ENCODE results near the gene SETD3. TPM values are rescaled to one million over a fixed set of nuclear protein-coding genes. Genes with fewer than 3 reads are reported as not detected.

The SETD3 gene
- total RNA-seq, 1 experiment from 2014 or later: 51.5 TPM

DNA sequence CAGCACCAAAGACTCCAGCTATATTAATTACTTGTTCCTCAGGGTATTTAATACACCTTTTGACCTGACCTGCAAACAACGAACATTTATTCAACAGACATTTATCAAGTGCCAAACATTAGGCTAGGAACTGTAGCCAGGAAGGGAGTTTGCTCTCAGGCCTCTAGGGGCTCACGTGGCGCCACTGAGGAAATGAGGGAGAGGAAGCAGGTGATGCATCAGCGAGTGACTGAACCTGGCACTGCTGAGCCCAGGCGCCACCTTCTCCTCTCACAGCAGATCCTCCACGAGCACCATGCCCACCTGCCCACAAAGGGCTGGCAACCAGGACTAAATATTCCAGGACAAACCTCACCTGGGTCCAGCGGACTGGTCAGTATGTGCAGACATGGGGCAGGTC is 50.2 kb downstream of the SETD3 start:
- CTCF ChIA-PET: interaction anchor here (0.7 kb wide), 1 partner anchor 15 kb away, joined by 3 read pairs; no protein-coding TSS in a partner anchor
- H3K9me3 Mint-ChIP-seq (ENCODE audit: low read depth, unreplicated experiment): peaks cover 3% of the 10 kb centered on the region
- peaks cover 17% of the 10 kb centered on the region for H3K36me3 Mint-ChIP-seq (ENCODE audit: insufficient read depth, unreplicated experiment)
- BruUV-seq (replicated peaks): no TSS peak
- H3K4me1 Mint-ChIP-seq (ENCODE audit: low read depth, unreplicated experiment): no peaks in the 10 kb centered on the region
- no peak overlapping the region for H3K27ac Mint-ChIP-seq (ENCODE audit: unreplicated experiment)
- DNase-seq: peak; percentile 22
- no peaks in the 10 kb centered on the region for H3K27me3 Mint-ChIP-seq (ENCODE audit: unreplicated experiment)
- intact Hi-C loops (cut with micrococcal nuclease; ENCODE audit: unreplicated experiment): no loop called here
- no peak overlapping the region for H3K4me3 Mint-ChIP-seq (ENCODE audit: low read depth, unreplicated experiment)
- TF ChIP-seq, protein P1, sequence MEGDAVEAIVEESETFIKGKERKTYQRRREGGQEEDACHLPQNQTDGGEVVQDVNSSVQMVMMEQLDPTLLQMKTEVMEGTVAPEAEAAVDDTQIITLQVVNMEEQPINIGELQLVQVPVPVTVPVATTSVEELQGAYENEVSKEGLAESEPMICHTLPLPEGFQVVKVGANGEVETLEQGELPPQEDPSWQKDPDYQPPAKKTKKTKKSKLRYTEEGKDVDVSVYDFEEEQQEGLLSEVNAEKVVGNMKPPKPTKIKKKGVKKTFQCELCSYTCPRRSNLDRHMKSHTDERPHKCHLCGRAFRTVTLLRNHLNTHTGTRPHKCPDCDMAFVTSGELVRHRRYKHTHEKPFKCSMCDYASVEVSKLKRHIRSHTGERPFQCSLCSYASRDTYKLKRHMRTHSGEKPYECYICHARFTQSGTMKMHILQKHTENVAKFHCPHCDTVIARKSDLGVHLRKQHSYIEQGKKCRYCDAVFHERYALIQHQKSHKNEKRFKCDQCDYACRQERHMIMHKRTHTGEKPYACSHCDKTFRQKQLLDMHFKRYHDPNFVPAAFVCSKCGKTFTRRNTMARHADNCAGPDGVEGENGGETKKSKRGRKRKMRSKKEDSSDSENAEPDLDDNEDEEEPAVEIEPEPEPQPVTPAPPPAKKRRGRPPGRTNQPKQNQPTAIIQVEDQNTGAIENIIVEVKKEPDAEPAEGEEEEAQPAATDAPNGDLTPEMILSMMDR (IDR thresholded peaks at IDR 0.05; ENCODE audit: unreplicated experiment): no peak

DNA sequence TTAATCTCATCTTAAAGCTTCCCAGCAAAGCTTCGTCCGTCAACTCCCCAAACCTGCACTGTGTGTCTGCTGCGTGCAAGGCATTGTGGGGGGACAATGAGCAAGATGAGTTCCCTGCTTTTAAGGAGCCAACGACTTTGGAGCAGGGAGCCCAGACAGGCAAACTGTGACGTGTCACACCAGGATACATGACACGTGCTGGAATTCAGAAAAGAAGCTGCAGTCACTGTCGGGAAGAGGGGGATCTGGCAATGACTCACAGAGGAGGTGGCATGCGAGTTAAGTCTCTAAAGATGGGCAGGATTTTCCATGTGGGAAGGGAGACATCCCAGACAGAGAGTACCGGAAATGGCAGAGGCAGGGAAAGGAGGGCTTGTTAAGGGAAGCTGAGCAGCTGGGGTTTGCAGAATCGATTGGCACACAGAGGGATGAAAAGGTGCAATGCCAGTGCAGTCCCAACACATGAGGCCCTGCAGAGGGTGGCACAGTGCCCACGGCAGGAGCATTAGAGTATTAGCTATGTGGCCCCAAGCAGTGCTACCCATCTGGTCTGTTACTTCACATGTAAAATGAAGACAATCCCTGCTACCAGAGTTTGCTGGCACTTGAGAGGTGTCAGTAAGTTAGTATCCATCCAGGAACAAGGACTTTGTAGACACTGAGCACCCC is 52.9 kb downstream of the SETD3 start:
- BruUV-seq (replicated peaks): no TSS peak
- H3K9me3 Mint-ChIP-seq (ENCODE audit: low read depth, unreplicated experiment): peaks cover 3% of the 10 kb centered on the region
- CTCF ChIA-PET: no interaction called here
- H3K4me1 Mint-ChIP-seq (ENCODE audit: low read depth, unreplicated experiment): peaks cover 10% of the 10 kb centered on the region
- TF ChIP-seq, protein P1 (IDR thresholded peaks at IDR 0.05; ENCODE audit: unreplicated experiment): no peak
- peaks cover 11% of the 10 kb centered on the region for H3K36me3 Mint-ChIP-seq (ENCODE audit: insufficient read depth, unreplicated experiment)
- intact Hi-C loops (cut with micrococcal nuclease; ENCODE audit: unreplicated experiment): no loop called here
- H3K27me3 Mint-ChIP-seq (ENCODE audit: unreplicated experiment): no peaks in the 10 kb centered on the region
- H3K4me3 Mint-ChIP-seq (ENCODE audit: low read depth, unreplicated experiment): no peak overlapping the region
- DNase-seq: no peak
- H3K27ac Mint-ChIP-seq (ENCODE audit: unreplicated experiment): no peak overlapping the region

DNA sequence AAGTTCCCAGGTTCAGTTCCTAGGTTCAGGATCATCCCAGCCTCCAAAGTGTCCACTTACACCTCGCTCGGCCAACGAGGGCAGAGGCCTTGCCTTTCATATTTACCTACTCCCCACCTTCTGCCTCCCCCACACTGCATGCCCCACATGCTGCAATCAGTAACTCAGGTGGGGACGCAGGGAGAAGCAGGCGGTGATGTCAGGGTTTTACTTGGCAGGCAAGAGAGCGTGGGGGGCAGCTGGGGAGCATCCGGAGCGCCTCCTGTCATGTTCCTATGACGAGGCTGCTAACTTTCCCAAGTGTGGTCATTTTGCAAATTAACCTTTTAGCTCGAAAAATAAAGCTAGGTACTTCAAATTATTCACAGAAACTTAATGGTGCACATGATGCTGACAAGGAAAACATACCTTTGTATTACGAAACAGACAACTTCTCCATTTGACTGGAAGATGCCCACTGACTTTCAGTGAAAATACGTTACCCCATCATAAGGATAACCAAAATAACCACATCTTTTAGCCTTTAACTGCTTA is 53.8 kb downstream of the SETD3 start:
- H3K27me3 Mint-ChIP-seq (ENCODE audit: unreplicated experiment): no peaks in the 10 kb centered on the region
- CTCF ChIA-PET: no interaction called here
- TF ChIP-seq, protein P1 (IDR thresholded peaks at IDR 0.05; ENCODE audit: unreplicated experiment): no peak
- DNase-seq: no peak
- peaks cover 3% of the 10 kb centered on the region for H3K9me3 Mint-ChIP-seq (ENCODE audit: low read depth, unreplicated experiment)
- intact Hi-C loops (cut with micrococcal nuclease; ENCODE audit: unreplicated experiment): no loop called here
- H3K36me3 Mint-ChIP-seq (ENCODE audit: insufficient read depth, unreplicated experiment): peaks cover 11% of the 10 kb centered on the region
- no TSS peak for BruUV-seq (replicated peaks)
- peaks cover 18% of the 10 kb centered on the region for H3K4me1 Mint-ChIP-seq (ENCODE audit: low read depth, unreplicated experiment)
- no peak overlapping the region for H3K27ac Mint-ChIP-seq (ENCODE audit: unreplicated experiment)
- no peak overlapping the region for H3K4me3 Mint-ChIP-seq (ENCODE audit: low read depth, unreplicated experiment)

DNA sequence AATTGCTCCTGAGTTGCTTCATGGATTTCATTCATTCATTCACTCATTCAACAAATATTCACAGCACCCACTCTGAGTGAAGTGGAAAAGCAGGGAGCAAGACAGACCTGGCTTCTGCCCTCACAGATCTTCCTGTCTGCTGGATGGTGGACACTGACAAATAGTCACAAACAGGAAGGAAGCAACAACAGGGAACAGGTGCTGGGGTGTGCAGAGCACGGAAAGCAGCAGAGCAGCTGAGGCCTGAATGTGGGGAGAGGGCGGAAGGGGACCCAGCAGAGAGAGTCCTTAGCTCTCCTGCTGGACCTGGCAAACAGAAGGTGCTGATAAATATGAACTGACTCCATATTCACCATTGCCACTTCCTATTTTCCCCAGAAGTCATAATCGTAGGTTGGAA is 54.4 kb downstream of the SETD3 start:
- H3K9me3 Mint-ChIP-seq (ENCODE audit: low read depth, unreplicated experiment): peaks cover 3% of the 10 kb centered on the region
- TF ChIP-seq, protein P1 (IDR thresholded peaks at IDR 0.05; ENCODE audit: unreplicated experiment): no peak
- CTCF ChIA-PET: no interaction called here
- peaks cover 11% of the 10 kb centered on the region for H3K36me3 Mint-ChIP-seq (ENCODE audit: insufficient read depth, unreplicated experiment)
- intact Hi-C loops (cut with micrococcal nuclease; ENCODE audit: unreplicated experiment): no loop called here
- no peaks in the 10 kb centered on the region for H3K27me3 Mint-ChIP-seq (ENCODE audit: unreplicated experiment)
- BruUV-seq (replicated peaks): no TSS peak
- DNase-seq: no peak
- no peak overlapping the region for H3K27ac Mint-ChIP-seq (ENCODE audit: unreplicated experiment)
- H3K4me3 Mint-ChIP-seq (ENCODE audit: low read depth, unreplicated experiment): no peak overlapping the region
- H3K4me1 Mint-ChIP-seq (ENCODE audit: low read depth, unreplicated experiment): peaks cover 20% of the 10 kb centered on the region
